ENCODE data around the gene DGKA. TPM values are rescaled to one million over a fixed set of nuclear protein-coding genes. Genes with fewer than 3 reads are reported as not detected.

Gene DGKA
- total RNA-seq, 1 experiment from 2014 or later = 58.3 TPM

DNA sequence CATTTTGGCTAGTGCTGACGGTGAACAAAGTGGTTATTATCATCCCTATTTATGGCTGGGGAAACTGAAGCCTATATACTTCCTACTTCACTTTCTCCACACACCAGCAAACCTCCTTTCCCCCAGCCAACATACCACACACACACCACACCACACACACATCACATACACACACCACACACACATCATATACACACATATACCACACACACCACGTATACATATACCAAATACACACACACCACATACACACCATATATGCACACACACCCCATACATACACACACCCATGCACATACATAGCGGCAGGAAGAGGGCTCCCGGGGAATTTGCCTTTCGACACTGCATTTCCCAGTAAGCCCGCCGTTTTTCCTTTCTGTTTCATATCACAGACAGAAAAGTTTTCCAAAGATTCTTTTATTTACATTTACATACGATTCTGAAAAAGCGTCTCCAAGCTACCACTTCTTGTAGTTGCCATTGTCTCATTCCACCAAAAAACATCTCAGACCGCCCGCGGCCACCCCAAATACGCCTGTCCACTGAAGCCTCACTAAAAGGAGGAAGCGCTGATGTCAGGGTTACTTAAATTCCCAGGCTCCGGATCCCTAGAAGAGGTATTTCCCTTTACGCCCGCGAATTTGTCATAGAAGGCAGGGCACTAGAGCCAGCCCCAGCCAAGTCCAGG, 42.1 kb downstream of the DGKA start:
- peaks cover 18 to 31% of the 10 kb centered on the region in 2 experiments; a peak in 3 of 4 replicates for H3K36me3 ChIP-seq (ENCODE audit: control insufficient read depth in 1 of 2, insufficient read depth in 2 of 2, low read length in 2 of 2)
- ATAC-seq (no peak), DNase-seq (ENCODE audit: low read depth, low spot score) (no peak)
- H3K27ac ChIP-seq (ENCODE audit: low read depth, low read length) = peak overlapping the region; percentile 50
- H3K4me1 ChIP-seq (ENCODE audit: control insufficient read depth in 1 of 2, insufficient read depth in 2 of 2, low read length in 2 of 2) = peaks cover 17 to 32% of the 10 kb centered on the region in 2 experiments
- no peak overlapping the region for H2AFZ ChIP-seq (ENCODE audit: low read depth, low read length, poor library complexity, severe bottlenecking)
- no peak for TF ChIP-seq EZH2phosphoT487 (IDR thresholded peaks at IDR 0.05; ENCODE audit: borderline replicate concordance)
- no peak for TF ChIP-seq POLR2A (IDR thresholded peaks at IDR 0.05; ENCODE audit: borderline replicate concordance, extremely low read depth, insufficient read depth, insufficient read length)
- no peak for TF ChIP-seq TCF7L2 (IDR thresholded peaks at IDR 0.05; ENCODE audit: borderline replicate concordance, extremely low read depth, insufficient read depth, insufficient read length)
- TF ChIP-seq, protein P1, sequence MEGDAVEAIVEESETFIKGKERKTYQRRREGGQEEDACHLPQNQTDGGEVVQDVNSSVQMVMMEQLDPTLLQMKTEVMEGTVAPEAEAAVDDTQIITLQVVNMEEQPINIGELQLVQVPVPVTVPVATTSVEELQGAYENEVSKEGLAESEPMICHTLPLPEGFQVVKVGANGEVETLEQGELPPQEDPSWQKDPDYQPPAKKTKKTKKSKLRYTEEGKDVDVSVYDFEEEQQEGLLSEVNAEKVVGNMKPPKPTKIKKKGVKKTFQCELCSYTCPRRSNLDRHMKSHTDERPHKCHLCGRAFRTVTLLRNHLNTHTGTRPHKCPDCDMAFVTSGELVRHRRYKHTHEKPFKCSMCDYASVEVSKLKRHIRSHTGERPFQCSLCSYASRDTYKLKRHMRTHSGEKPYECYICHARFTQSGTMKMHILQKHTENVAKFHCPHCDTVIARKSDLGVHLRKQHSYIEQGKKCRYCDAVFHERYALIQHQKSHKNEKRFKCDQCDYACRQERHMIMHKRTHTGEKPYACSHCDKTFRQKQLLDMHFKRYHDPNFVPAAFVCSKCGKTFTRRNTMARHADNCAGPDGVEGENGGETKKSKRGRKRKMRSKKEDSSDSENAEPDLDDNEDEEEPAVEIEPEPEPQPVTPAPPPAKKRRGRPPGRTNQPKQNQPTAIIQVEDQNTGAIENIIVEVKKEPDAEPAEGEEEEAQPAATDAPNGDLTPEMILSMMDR (IDR thresholded peaks at IDR 0.05 in 2 of 3, conservative IDR thresholded peaks at IDR 0.05 in 1 of 3; ENCODE audit: borderline replicate concordance in 1 of 3, insufficient read depth in 1 of 3, low read depth in 2 of 3, low read length in 2 of 3) = no peak
- TF ChIP-seq, protein P2, sequence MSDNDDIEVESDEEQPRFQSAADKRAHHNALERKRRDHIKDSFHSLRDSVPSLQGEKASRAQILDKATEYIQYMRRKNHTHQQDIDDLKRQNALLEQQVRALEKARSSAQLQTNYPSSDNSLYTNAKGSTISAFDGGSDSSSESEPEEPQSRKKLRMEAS (IDR thresholded peaks at IDR 0.05) = no peak
- TF ChIP-seq ELF1 (IDR thresholded peaks at IDR 0.05; ENCODE audit: borderline replicate concordance, low read depth) = no peak
- TF ChIP-seq SIN3A (IDR thresholded peaks at IDR 0.05; ENCODE audit: low read depth) = no peak
- no peak for TF ChIP-seq CEBPB (IDR thresholded peaks at IDR 0.05; ENCODE audit: low read depth)
- no peak for TF ChIP-seq CBX3 (IDR thresholded peaks at IDR 0.05; ENCODE audit: low read depth)
- no peak; the same call in 1 of the 2 replicates for TF ChIP-seq POLR2AphosphoS5 (IDR thresholded peaks at IDR 0.05; ENCODE audit: low read depth, low read length)
- TF ChIP-seq, protein P3, sequence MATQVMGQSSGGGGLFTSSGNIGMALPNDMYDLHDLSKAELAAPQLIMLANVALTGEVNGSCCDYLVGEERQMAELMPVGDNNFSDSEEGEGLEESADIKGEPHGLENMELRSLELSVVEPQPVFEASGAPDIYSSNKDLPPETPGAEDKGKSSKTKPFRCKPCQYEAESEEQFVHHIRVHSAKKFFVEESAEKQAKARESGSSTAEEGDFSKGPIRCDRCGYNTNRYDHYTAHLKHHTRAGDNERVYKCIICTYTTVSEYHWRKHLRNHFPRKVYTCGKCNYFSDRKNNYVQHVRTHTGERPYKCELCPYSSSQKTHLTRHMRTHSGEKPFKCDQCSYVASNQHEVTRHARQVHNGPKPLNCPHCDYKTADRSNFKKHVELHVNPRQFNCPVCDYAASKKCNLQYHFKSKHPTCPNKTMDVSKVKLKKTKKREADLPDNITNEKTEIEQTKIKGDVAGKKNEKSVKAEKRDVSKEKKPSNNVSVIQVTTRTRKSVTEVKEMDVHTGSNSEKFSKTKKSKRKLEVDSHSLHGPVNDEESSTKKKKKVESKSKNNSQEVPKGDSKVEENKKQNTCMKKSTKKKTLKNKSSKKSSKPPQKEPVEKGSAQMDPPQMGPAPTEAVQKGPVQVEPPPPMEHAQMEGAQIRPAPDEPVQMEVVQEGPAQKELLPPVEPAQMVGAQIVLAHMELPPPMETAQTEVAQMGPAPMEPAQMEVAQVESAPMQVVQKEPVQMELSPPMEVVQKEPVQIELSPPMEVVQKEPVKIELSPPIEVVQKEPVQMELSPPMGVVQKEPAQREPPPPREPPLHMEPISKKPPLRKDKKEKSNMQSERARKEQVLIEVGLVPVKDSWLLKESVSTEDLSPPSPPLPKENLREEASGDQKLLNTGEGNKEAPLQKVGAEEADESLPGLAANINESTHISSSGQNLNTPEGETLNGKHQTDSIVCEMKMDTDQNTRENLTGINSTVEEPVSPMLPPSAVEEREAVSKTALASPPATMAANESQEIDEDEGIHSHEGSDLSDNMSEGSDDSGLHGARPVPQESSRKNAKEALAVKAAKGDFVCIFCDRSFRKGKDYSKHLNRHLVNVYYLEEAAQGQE (IDR thresholded peaks at IDR 0.05; ENCODE audit: low read depth) = no peak
- TF ChIP-seq, protein P4, sequence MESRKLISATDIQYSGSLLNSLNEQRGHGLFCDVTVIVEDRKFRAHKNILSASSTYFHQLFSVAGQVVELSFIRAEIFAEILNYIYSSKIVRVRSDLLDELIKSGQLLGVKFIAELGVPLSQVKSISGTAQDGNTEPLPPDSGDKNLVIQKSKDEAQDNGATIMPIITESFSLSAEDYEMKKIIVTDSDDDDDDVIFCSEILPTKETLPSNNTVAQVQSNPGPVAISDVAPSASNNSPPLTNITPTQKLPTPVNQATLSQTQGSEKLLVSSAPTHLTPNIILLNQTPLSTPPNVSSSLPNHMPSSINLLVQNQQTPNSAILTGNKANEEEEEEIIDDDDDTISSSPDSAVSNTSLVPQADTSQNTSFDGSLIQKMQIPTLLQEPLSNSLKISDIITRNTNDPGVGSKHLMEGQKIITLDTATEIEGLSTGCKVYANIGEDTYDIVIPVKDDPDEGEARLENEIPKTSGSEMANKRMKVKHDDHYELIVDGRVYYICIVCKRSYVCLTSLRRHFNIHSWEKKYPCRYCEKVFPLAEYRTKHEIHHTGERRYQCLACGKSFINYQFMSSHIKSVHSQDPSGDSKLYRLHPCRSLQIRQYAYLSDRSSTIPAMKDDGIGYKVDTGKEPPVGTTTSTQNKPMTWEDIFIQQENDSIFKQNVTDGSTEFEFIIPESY (IDR thresholded peaks at IDR 0.05; ENCODE audit: extremely low read depth, insufficient replicate concordance, low read length) = no peak
- no peak for TF ChIP-seq EZH2 (IDR thresholded peaks at IDR 0.05)
- TF ChIP-seq, protein P5, sequence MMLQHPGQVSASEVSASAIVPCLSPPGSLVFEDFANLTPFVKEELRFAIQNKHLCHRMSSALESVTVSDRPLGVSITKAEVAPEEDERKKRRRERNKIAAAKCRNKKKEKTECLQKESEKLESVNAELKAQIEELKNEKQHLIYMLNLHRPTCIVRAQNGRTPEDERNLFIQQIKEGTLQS (IDR thresholded peaks at IDR 0.05) = no peak
- no peak for TF ChIP-seq SP1 (IDR thresholded peaks at IDR 0.05; ENCODE audit: low read depth)
- TF ChIP-seq SRF (IDR thresholded peaks at IDR 0.05; ENCODE audit: low read depth) = no peak
- TF ChIP-seq ZNF274 (IDR thresholded peaks at IDR 0.05; ENCODE audit: low read depth, low read length) = no peak
- TF ChIP-seq FOSL1 (IDR thresholded peaks at IDR 0.05; ENCODE audit: low read depth) = no peak
- no peak for TF ChIP-seq RAD21 (IDR thresholded peaks at IDR 0.05; ENCODE audit: low read depth)
- peak overlapping the region; percentile 65 for H3K4me2 ChIP-seq (ENCODE audit: low read length)
- H3K79me2 ChIP-seq (ENCODE audit: insufficient read depth, low read length) = peaks cover 31% of the 10 kb centered on the region
- ChIA-PET POLR2A (interaction anchor here (0.8 to 1.9 kb wide), 18 partner anchors 10 to 249 kb away, joined by 3 to 13 read pairs (median 4); partner anchors contain the start of genes DGKA, DNAJC14, ORMDL2 and PYM1), CTCF (interaction anchor here (1.2 to 4.7 kb wide), 5 partner anchors 23 to 664 kb away, joined by 4 to 35 read pairs (median 5); partner anchors contain the start of gene SUOX), RAD21 (ENCODE audit: low non-redundant PET in 1 of 2, low total read pairs in 2 of 2, uncharacterized antibody in 2 of 2, unreplicated experiment in 2 of 2) (interaction anchor here (1.0 to 1.6 kb wide), 2 partner anchors 23 to 234 kb away, joined by 3 to 6 read pairs; partner anchors contain the start of gene SUOX (in 1 of the 2))
- H3K9me3 ChIP-seq (ENCODE audit: control insufficient read depth in 1 of 2, insufficient read depth in 1 of 2, low read depth in 1 of 2, low read length in 2 of 2) = no peaks in the 10 kb centered on the region
- H3K27me3 ChIP-seq (ENCODE audit: insufficient read depth, low read length) = no peaks in the 10 kb centered on the region
- intact Hi-C loops (cut with micrococcal nuclease) = no loop called here
- peak overlapping the region; percentile 38 to 47 for H3K4me3 ChIP-seq (replicated peaks in 1 of 2; ENCODE audit: low read depth in 1 of 2, low read length in 2 of 2)
- no peaks in the 10 kb centered on the region for H4K20me1 ChIP-seq (ENCODE audit: insufficient read depth)
- TSS peak; percentile 94 for BruUV-seq (replicated peaks)
- H3K9me2 ChIP-seq (ENCODE audit: insufficient read depth) = no peaks in the 10 kb centered on the region
- H3K9ac ChIP-seq (ENCODE audit: low read length) = peak overlapping the region; percentile 49
